HG03025 (cell line): ENCODE results near the gene RASIP1.
"Not testable (repeated sequence)": the region's sequence is repeated elsewhere in the genome, so short reads cannot be mapped to it uniquely, and the experiment has no call there.

Experiments used
- ATAC-seq: cut with Tn5 transposase; IDR thresholded peaks from one replicate; pipeline ENCODE4 v1.9.1; 2021; ENCODE audit warnings: mild to moderate bottlenecking, moderate library complexity; ENCODE audit not compliant: unreplicated experiment, low FRiP score

RASIP1 gene

DNA sequence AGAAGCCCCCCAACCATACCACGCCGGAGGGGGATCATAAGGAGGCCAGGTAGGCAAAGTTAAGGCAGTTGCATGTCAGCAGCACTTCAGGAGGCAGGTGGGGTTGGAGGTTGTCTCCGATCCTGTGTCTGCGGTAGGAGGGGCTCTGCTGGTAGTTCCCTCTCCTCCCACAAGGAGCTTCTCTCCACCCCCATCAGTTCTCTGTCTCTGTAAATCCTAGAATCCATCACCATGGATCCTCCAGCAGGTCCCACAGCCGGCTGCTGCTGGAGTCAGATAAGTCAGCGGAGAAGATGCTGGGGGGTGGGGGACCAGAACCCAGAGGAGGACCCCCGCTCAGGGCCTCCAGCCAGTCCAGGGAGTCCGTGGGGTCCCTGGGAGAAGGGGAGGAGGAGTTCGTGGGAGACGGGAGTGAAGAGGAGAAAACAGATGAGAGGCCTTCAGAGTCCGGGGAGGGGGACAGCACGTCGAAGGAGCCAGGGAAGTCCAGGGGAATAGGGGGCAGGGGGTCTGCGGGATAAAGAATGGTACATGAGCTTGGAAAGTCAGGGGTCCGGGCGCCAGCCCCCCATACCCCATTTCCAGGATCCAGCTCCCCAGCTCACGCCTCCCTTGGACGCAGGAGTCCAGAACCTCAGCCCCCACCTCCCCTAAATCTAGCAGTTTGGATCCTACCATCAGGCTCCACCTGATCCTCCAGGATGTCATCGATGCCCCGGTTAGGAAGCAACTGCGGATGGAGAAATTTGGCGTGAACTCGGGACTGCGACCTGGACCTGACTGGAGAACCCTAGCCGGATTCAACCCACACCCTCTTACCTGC lies 27.2 kb downstream of the RASIP1 start:
- no peak for ATAC-seq

- no peak for ATAC-seq
Observed at GRCh38 chr19:48711106-48711662, 29.2 kb downstream of the RASIP1 start.

DNA sequence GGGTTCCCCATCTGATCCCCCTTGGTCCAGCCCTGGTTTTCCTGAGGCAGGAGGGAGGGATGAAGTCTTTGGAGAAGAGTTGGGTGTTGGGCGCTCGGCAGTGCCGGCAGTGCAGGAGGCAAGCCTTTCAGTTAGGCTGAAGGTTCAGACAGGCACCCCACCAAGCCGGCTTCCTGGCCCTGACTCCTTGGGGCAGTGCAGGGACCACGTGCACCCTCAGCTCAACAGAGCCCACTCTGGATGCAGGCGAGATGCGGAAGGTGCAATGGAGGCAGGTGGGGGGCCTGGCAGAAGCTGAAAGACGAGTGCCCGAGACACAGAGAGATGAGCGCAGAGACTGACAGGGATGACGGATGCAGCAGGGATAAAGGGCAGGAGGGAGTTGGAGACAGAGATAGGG lies 31.9 kb downstream of the RASIP1 start:
- ATAC-seq, result no peak

DNA sequence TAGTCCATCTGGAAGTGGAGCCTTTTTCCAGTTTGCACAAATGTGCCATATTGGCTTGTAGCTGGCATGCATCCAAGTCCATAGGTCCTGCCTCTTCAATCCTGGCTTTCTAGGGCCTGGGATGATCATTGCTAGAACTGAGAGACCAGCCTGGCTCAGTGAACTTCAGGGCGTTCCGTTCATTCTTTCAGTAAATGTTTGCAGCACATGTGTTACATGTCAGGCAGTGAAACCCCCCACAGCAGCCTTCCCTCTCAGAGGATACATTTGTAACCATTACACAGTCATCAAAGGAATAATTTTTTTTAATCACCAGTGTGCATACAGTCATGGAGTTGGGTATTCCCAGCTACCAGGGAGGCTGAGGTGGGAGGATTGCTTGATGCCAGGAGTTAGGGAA lies 35.0 kb downstream of the RASIP1 start:
- no peak for ATAC-seq

- ATAC-seq, result no peak
Observed at GRCh38 chr19:48703316-48703715, 37.1 kb downstream of the RASIP1 start.

DNA sequence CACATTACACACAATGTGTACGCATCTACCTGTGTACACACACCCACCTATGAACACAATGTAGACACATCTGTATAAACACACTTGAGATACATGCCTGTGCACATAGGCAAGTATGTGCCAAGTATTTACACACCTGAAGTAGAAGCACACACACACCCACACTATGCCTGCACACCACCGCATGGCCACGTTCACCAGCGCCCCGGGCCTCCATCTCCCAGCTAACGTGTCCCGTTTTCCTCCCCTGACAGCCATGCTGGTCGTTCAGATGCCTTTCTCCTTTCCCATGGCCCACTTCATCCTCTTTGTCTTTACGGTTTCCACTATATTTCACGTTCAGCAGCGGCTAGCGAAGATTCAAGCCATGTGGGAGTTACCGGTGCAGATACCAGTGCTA lies 37.7 kb downstream of the RASIP1 start:
- no peak for ATAC-seq

DNA sequence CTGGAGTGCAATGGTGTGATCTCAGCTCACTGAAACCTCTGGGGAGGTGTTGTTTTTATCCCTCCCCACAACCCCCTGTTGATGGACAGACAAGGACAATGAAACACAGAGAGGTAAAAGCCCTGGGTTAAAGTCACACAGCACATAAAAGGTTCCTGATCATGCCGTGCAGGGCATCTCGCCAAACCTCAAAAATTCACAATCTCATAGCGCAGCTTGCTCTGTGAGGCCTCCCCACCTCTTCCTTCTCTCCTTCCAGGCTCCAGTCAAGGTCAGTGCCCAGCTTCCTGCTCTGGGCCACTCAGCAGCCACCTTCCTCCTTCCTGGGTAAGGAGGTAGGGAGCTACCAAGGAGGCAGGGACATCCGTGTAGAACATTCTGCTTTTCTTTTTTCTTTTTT lies 42.4 kb downstream of the RASIP1 start:
- no peak for ATAC-seq

DNA sequence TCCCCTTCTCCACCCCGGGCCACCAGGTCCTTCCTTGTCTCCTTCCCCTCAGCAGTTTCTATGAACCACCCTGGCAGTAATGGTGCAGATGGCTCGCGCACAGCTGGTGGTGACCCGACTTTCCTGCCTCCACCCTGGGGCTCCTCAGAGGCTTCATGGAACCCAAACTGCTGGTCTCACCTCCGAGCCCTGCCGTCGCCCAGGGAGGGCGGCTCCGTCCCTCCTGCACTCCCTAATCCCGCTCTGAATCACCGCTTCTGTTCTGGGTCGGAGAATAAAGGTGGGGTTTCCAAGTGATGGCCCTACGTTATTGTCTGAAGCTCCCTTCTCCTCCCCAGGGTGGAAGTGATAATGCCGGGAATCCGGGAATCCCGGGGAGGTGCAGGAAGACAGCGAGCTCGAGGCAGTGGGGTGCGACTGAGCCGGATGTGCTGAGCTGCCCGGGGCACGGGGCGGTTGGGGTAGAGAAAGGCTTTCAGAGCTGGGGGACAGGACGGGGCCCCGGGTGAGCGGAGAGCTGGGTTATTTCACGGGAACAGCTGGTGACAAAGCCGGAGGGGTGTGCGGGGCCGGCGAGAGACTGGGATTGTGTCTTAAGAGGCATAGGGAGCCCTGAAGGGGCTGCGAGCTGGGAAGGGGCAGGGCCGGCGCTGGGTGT lies 43.9 kb downstream of the RASIP1 start:
- ATAC-seq, result no peak

- no peak for ATAC-seq
Observed at GRCh38 chr19:48695743-48696352, 44.6 kb downstream of the RASIP1 start, which contains the start of gene FUT2. TSS of gene FUT2 (plus strand) at chr19:48695971. CDS start at chr19:48702957, 6,986 bp downstream.

DNA sequence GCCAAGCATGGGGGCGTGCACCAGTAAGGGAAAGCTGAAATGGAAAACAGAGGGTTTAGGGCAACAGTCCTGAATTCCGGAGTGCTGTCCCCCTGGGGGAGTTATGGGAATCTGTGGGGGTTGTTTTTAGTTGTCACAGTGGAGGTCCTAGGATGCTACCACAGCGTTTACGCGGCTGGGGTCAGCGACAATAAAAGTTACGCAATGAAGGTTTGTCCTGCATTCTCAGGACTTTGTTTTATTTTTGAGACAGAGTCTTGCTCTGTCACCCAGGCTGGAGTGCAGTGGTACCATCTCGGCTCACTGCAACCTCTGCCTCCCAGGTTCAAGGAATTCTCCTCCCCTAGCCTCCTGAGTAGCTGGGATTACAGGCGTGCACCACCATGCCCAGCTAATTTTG lies 46.8 kb downstream of the RASIP1 start:
- not testable (repeated sequence) for ATAC-seq

DNA sequence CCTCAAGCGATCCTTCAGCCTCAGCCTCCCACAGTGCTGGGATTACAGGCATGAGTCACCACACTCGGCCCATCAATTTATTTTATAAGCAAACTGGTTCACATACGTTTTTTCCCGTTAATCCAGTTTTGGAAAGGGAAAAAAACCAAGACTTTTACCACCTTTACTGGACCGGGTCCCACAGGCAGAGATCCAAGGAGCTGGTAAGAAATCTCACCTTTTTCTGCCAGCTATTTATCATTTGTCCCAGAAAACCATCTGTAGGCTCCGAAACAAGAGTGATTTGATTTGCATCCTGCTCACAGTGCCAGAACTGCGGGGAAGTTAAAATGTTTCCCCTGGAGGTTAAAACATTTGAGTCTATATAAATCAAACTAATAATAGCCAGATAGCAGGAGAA lies 51.0 kb downstream of the RASIP1 start:
- ATAC-seq, result no peak

DNA sequence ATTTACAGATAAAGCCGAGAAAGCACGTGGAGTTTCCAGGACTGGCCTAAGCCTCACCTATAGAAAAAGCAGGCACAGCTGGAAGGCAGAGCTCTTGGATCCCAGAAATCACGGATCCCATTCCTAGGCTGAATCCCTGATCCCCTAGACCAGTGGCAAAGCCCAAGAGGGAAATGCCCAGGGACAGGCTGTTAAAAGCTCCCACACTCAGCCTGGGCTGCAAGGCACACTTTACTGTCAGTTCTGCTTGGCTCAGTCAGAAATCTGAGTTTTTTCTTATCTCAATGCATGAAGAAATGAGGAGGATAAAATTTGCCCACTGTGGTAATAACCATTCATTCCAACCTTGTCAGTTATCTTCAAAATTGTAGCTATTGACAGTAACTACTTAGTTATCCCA lies 52.6 kb downstream of the RASIP1 start:
- no peak for ATAC-seq

DNA sequence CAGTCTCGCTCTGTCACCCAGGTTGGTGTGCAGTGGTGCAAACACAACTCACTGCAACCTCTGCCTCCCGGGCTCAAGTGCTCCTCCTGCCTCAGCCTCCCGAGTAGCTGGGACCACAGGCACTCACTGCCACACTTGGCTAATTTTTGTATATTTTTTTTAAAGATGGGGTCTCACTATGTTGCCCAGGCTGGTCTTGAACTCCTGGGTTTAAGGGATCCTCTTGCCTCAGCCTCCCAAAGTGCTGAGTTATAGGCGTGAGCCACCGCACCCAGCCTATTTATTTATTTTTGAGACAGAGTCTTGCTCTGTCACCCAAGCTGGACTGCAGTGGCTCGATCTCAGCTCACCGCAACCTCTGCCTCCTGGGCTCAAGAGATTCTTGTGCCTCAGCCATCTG lies 53.8 kb downstream of the RASIP1 start:
- ATAC-seq, result not testable (repeated sequence)

GRCh38 chr19:48686088-48686487 lies 54.3 kb downstream of the RASIP1 start:
- ATAC-seq, result no peak

DNA sequence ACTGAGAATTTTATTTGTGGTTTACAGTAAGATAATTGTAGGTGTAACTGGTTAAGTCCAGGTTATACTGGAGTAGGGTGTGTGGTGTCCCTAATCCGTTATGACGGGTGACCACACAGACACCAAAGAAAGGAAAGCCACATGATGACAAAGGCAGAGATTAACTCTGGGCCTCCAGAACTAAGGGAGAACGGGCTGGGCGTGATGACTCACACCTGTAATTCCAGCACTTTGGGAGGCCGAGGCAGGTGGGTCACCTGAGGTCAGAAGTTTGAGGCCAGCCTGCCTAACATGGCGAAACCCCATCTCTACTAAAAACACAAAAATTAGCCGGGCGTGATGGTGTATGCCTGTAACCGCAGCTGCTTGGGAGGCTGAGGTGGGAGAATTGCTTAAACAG lies 54.8 kb downstream of the RASIP1 start:
- ATAC-seq, result no peak

DNA sequence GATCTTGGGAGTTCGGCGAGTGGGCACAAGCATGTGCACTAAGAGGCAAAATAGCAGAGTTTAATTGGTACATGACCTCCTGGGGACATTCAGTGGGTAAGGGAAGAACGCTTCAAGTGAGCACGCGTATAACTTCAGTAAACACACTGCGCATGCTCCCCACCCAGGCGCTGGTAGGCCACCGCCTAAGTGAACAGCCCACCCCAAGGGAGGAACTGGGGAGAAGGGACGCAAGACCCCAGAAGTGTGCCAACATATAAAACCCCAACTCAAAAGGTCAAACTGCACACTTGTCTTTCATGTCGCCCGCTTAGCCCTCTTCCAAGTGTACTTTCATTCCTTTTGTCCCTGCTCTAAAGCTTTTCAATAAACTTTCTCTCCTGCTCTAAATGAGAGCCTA lies 57.1 kb downstream of the RASIP1 start:
- no peak for ATAC-seq

GRCh38 chr19:48681127-48681470 lies 59.3 kb downstream of the RASIP1 start:
- ATAC-seq, result no peak

DNA sequence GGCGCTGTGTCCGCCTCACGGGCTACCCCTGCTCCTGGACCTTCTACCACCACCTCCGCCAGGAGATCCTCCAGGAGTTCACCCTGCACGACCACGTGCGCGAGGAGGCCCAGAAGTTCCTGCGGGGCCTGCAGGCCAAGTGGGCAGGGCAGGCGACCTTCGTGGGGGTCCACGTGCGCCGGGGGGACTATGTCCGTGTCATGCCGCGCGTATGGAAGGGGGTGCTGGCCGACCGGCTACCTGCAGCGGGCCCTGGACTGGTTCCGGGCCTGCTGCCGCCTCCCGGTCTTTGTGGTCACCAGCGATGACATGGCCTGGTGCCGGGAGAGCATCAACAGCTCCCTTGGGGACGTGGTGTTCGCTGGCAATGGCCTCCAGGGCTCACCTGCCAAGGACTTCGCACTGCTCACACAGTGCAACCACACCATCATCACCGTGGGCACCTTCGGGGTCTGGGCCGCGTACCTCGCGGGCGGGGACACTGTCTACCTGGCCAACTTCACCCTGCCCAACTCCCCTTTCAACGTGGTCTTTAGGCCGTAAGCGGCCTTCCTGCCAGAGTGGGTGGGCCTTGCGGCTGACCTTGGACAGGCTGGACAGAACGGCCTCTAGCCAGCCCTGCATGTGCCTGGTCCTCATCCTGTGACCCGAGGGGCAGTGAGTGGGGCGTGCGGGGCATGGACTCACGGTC lies 59.8 kb downstream of the RASIP1 start:
- no peak for ATAC-seq

DNA sequence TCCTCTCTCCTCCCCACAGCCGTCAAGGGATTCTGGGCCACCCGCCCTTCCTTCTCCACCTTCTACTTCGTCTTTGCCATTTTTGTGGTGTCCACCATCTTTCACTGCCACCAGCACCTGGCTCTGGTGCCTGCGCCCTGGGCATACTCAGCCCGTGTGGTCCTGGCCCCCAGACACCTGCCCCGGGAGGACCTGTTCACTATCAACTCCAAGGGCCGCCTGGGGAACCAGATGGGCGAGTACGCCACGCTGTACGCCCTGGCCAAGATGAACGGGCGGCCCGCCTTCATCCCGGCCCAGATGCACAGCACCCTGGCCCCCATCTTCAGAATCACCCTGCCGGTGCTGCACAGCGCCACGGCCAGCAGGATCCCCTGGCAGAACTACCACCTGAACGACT lies 60.4 kb downstream of the RASIP1 start:
- ATAC-seq, result not testable (repeated sequence)

DNA sequence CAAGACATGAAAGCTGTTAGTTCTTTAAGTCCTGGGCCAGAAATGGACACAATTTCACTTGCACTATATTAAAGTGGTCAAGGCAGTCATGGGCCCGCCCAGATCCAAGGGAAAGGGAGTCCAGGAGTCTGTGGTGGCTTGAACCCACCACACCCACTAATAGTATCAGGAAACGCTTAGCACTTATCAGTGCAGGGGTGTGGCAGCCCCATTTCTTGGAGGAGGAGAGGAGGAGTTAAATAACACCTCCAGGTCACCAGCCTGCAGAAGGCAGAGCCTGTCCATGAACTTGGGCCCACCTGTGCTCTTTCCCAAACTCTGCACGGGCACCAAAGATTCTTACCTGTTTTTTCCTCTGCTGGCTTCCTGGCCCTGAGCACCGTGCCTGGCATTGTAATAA lies 62.2 kb downstream of the RASIP1 start:
- ATAC-seq, result no peak

DNA sequence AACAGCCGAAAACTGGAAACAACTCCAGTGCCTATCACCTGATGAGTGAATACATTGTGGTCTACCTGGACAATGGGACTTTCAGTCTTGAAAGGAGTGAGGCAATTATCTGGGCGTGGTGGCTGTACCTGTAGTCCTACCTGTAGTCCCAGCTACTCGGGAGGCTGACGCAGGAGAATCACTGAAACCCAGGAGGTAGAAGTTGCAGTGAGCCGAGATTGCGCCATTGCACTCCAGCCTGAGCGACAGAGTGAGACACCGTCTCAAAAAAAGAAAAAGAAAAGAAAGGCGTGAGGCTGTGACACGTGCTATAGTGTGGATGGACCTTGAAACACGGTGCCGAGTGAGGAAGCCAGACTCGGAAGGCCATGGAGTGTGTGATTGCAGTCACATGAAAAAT lies 63.5 kb downstream of the RASIP1 start:
- ATAC-seq, result no peak
